GM18505 (cell line): ENCODE results near the gene OMD.
"Not testable (repeated sequence)": the region's sequence is repeated elsewhere in the genome, so short reads cannot be mapped to it uniquely, and the experiment has no call there.

ENCODE experiments used
- ATAC-seq: cut with Tn5 transposase; IDR thresholded peaks from one replicate; pipeline ENCODE4 v1.9.1; 2021; ENCODE audit not compliant: unreplicated experiment
- POLR2A ChIP-seq: IDR thresholded peaks from 4 replicates; pipeline ENCODE4 v1.6.1; 2011; ENCODE audit warnings: borderline replicate concordance; ENCODE audit not compliant: insufficient read depth, insufficient read length; ENCODE audit errors: extremely low read depth

OMD gene

DNA sequence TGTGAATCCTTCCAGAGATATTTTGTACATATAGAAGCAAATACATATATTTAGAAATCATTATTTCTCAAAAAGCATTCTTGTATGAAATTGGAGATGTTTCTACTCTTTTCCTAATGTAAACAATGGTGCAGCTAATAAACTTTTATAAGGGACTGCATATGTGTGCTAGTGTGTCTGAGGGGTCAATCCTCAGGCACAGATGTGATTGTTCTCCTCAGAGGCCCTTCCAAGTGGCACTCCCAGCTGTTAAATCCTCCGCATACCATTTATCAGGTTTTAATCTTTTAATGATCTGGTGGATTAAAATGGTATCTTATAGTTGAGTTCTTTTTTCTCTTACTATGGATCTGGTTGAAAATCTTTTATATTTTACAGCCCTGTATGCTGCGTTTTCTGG lies 5.6 kb upstream of the OMD start:
- ATAC-seq = no peak
- no peak for TF ChIP-seq POLR2A

- ATAC-seq = no peak
Observed at GRCh38 chr9:92426501-92427145, 2.4 kb upstream of the OMD start.

GRCh38 chr9:92425474-92425873 lies 1.2 kb upstream of the OMD start:
- ATAC-seq = no peak
- TF ChIP-seq POLR2A = no peak

More at GRCh38 chr9:92426501-92427145, 2.4 kb upstream of the OMD start:
- no peak for TF ChIP-seq POLR2A

GRCh38 chr9:92423612-92424011 lies 659 bp downstream of the OMD start:
- TF ChIP-seq POLR2A = no peak
- ATAC-seq = no peak

DNA sequence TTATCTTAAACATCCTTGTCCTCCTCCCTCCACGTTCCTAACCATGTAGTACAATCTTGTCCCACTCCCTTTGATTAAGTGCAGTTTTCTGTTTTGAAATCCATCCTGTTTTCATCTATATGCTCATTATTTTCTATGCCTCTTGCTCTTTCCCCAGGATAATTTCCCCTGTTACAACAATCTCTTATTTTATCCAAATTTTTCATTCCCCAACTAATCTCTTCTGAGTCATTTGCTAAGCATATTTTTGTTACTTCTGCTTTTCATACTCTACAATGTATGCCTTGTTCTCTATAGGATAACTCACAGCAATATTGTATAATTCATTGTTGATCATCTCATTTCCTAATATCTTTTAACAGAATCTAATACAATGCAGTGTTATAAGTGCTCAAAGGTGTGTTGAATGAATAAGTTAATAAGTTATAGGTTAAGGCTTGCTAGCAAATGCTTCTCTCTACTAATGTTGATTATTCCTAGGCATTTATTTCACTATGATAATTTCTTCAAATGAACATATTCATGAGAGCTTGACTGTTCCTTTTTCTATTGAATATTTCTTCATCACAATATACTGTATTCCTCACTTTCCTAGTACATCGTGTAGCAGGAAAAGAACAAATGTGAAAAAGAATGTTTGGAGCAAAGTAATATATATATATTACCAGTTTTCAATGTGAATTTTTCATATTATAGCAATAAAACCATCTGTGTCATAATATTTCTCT lies 1.5 kb downstream of the OMD start:
- no peak for TF ChIP-seq POLR2A
- no peak for ATAC-seq

GRCh38 chr9:92414566-92414965 lies 9.7 kb downstream of the OMD start:
- TF ChIP-seq POLR2A = no peak
- no peak for ATAC-seq

DNA sequence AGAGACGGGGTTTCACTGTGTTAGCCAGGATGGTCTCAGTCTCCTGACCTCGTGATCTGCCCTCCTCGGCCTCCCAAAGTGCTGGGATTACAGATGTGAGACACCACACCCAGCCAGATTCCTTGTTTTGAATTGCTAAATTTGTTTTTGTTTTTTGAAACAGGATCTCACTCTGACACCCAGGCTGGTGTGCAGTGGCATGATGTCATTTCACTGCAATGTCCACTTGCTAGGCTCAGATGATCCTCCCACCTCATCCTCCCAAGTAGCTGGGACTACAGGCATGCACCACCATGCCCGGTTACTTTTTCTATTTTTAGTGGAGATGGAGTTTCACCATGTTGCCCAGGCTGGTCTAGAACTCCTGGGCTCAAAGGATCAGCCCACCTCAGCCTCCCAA lies 13.1 kb downstream of the OMD start:
- not testable (repeated sequence) for ATAC-seq

DNA sequence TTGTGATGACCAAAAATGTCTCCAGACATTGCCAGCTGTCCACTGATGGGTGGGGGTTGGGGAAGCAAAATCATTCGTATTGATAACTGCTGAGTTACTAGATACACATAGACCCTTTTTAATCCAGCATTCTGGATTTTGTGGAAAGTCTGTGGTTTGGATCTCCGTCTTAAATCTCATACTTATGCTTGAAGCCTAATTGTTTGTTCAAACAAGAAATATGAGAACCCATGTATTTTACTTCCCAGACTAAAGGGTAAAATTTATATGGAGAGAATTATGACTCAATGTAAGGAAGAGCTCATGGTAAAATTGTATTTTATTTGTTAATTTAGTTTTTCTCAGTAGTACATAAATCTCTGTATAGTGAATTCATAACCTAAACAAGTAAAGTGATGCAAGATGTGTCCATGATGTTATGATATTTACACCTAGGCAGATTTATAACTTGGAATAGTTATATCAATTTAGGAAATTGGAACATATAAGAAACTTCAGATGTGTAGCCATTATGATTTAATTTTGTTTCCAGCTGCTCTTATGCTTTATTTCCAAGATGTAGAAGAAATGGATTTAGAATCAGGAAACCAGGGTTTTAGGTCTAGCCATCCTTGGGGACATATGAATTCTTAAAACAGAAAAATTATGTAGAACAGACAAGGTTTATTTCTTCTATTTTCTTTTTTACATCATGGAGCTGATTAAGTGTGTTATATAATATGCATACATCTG lies 15.4 kb downstream of the OMD start:
- no peak for ATAC-seq
- no peak for TF ChIP-seq POLR2A

DNA sequence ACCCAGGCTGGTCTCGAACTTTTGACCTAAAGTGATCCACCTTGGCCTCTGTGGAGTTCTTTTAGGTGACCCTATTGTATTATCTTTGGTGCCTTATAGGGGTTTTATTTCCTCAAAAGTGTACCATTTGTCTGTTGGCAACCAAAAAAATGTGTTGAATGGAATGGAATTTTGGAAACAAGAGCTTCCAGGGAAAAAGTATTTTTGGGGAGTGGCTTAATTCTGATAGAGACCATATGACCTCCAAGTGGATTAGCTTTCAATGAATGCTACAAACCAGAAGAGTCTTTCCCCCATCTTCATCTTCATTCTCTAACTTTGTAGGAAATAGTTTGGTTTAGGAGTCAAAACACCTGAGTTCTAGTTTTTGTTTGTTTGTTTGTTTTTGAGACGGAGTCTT lies 16.5 kb downstream of the OMD start:
- TF ChIP-seq POLR2A = no peak
- no peak for ATAC-seq

GRCh38 chr9:92406477-92406876 lies 17.8 kb downstream of the OMD start:
- peak; percentile 52 for TF ChIP-seq POLR2A
- peak; percentile 52 for ATAC-seq

DNA sequence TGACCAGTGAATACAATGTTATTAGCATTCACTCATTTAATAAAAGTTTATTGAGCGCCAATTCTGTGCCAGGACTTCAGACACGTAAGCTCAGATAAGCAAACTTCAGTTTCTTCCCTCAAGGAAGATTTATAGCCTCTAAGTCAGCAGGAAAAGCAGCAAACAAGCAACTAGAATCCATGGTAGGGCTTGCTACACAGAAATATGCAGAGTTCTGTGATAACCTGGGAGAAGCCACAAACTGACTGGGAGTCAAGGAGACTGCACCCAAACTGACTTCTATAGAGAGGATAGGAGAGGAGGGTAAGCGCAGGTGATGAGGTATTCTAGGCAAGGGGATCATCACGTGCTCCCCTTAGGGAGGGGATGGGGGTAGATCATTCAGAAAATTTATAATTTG lies 18.5 kb downstream of the OMD start:
- no peak for TF ChIP-seq POLR2A
- no peak for ATAC-seq

GRCh38 chr9:92404042-92404836 lies 20.0 kb downstream of the OMD start, which contains the start of gene OGN:
Gene OGN (minus strand): TSS chr9:92404578. CDS start chr9:92403407, 1,171 bp downstream.
- TF ChIP-seq POLR2A = no peak
- ATAC-seq = no peak
